BE2C (cell line): ENCODE measurements around the gene PRTFDC1.
"Not testable (repeated sequence)": the region's sequence is repeated elsewhere in the genome, so short reads cannot be mapped to it uniquely, and the experiment has no call there.

Experiments
- DNase-seq: peaks from one replicate; pipeline ENCODE4 v3.0.0-alpha.2; 2020
- H3K27me3 ChIP-seq: fragments of 250-450 bp; sonication (Bioruptor Pico); 2 replicates; pipeline ENCODE4 v1.5.1; 2020; ENCODE audit warnings: mild to moderate bottlenecking
- H3K36me3 ChIP-seq: fragments of 250-450 bp; sonication (Bioruptor Pico); 2 replicates; pipeline ENCODE4 v1.5.1; 2020; ENCODE audit warnings: mild to moderate bottlenecking
- H3K4me1 ChIP-seq: fragments of 250-450 bp; sonication (Bioruptor Pico); 2 replicates; pipeline ENCODE4 v1.5.1; 2020
- H3K4me3 ChIP-seq: 2 replicates; pipeline ENCODE4 v1.5.1; 2011; ENCODE audit warnings: low read depth, low read length
- H3K9me3 ChIP-seq: fragments of 250-450 bp; sonication (Bioruptor Pico); 2 replicates; pipeline ENCODE4 v1.5.1; 2020
- TF ChIP-seq, protein P1 (sequence below): IDR thresholded peaks from 2 replicates; pipeline ENCODE4 v1.5.1; 2012; ENCODE audit warnings: mild to moderate bottlenecking, low read depth, low read length

The PRTFDC1 gene

DNA sequence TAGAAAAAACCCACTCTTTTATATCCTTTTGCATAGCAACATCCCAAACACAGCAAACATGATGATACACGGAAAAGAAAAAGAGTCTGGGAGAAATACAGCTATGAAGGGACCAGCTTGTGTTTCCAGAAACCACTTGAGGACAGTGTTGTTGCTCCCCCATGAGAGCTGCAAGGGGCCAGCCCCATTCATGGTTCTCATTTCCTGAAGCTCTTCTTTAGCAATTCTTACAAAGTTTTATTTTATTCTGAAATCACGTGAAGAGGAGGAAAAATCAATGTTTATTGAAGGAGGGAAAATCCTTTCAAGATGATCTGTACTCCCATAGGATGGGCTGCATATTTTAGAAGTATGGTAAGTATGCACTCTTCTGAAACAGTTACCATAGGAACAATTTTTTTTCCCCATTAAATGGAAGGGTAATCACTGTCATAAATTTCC is 17.5 kb upstream of the PRTFDC1 start:
- H3K27me3 ChIP-seq, result no peaks in the 10 kb centered on the region
- H3K4me3 ChIP-seq, result no peak overlapping the region
- no peak for DNase-seq
- H3K36me3 ChIP-seq, result no peaks in the 10 kb centered on the region
- no peaks in the 10 kb centered on the region for H3K9me3 ChIP-seq
- H3K4me1 ChIP-seq, result no peaks in the 10 kb centered on the region
- TF ChIP-seq, protein P1, sequence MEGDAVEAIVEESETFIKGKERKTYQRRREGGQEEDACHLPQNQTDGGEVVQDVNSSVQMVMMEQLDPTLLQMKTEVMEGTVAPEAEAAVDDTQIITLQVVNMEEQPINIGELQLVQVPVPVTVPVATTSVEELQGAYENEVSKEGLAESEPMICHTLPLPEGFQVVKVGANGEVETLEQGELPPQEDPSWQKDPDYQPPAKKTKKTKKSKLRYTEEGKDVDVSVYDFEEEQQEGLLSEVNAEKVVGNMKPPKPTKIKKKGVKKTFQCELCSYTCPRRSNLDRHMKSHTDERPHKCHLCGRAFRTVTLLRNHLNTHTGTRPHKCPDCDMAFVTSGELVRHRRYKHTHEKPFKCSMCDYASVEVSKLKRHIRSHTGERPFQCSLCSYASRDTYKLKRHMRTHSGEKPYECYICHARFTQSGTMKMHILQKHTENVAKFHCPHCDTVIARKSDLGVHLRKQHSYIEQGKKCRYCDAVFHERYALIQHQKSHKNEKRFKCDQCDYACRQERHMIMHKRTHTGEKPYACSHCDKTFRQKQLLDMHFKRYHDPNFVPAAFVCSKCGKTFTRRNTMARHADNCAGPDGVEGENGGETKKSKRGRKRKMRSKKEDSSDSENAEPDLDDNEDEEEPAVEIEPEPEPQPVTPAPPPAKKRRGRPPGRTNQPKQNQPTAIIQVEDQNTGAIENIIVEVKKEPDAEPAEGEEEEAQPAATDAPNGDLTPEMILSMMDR, result no peak

DNA sequence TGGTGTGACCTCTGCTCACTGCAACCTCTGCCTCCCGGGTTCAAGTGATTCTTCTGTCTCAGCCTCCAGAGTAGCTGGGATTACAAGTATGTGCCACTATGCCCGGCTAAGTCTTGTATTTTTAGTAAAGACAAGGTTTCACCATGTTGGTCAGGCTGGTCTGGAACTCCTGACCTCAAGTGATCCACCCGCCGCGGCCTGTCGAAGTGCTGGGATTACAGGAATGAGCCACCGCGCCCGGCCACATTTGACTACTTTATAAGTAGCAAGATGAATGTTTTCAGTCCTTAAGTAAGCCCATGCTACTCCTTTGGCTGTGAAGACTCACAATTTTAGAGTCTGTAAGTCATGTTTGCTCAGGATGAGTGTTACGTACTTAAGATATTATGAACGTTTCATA is 16.5 kb upstream of the PRTFDC1 start:
- DNase-seq, H3K9me3 ChIP-seq, H3K4me3 ChIP-seq, H3K27me3 ChIP-seq, H3K36me3 ChIP-seq, H3K4me1 ChIP-seq: not testable (repeated sequence)

DNA sequence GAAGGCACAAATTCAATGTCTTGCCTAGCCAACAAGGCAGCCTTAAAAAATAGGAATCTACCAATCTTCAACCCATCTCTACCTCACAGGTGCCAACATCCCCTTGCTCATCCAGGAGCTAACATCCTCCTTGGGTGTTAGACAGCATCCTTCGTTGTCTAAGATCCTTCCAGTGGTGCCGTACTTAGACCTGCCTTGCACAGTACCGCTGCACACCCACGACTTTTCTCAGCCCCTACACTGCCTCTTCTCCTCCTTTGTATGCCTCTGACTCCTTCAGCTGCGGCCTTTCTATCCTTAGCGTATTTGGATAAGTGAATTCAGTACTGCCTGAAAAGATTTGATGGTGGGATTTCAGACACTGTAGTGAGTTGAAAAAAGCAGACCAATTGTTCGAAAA is 15.9 kb upstream of the PRTFDC1 start:
- no peak for DNase-seq
- no peaks in the 10 kb centered on the region for H3K36me3 ChIP-seq
- TF ChIP-seq, protein P1, result no peak

DNA sequence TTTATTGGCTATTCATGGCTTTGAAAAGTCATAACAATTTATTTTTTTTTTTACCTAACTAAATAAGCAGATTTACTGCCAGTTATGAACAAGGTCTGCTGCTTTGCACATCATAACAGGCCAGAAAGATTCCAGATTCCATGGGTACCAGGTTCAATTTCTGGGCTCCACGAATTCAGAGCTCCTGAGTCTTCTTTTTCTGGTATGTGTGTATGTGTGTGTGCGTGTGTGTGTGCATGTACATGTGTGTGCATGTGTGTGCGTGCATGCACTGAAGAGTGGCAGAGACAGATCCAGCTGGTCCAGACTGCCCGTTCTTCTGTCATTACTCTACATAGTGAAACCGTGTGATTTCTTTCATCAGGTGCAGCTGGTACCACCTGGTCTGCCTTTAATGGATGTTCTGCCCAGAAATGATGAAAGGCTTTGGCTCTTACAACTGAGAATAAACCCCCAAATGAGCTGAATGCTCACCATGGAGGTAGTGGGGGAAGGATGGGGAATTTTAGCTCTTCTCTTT is 14.6 kb upstream of the PRTFDC1 start:
- Histone ChIP-seq H3K9me3 (no peaks in the 10 kb centered on the region), H3K27me3 (no peaks in the 10 kb centered on the region), H3K4me3 (no peak overlapping the region), H3K4me1 (no peaks in the 10 kb centered on the region), H3K36me3 (no peaks in the 10 kb centered on the region)
- no peak for DNase-seq
- TF ChIP-seq, protein P1, result no peak

More for the DNA sequence above, 15.9 kb upstream of the PRTFDC1 start:
- Histone ChIP-seq H3K9me3 (no peaks in the 10 kb centered on the region), H3K4me3 (no peak overlapping the region), H3K4me1 (no peaks in the 10 kb centered on the region), H3K27me3 (no peaks in the 10 kb centered on the region)

DNA sequence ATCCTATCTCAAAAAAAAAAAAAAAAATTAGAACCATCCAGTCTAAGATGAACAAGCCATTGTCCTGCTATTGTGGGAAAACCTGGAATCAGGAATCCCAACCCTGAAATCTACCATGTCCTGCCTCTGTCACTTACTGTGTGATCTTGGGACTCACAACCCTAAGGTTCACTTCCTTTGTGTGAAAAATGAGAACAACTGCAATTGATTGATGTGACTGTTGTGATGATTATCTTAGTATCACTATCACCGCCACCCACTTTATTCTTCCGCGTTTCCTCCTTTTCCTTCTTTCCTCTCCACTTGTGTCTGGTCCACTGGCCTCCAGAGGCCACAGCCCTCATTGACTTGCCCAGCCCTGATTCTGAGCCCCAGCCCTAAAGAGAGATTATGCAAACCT is 12.6 kb upstream of the PRTFDC1 start:
- no peaks in the 10 kb centered on the region for H3K27me3 ChIP-seq
- H3K4me3 ChIP-seq, result no peak overlapping the region
- DNase-seq, result no peak
- H3K4me1 ChIP-seq, result no peaks in the 10 kb centered on the region
- H3K36me3 ChIP-seq, result no peaks in the 10 kb centered on the region
- TF ChIP-seq, protein P1, result no peak
- no peaks in the 10 kb centered on the region for H3K9me3 ChIP-seq

DNA sequence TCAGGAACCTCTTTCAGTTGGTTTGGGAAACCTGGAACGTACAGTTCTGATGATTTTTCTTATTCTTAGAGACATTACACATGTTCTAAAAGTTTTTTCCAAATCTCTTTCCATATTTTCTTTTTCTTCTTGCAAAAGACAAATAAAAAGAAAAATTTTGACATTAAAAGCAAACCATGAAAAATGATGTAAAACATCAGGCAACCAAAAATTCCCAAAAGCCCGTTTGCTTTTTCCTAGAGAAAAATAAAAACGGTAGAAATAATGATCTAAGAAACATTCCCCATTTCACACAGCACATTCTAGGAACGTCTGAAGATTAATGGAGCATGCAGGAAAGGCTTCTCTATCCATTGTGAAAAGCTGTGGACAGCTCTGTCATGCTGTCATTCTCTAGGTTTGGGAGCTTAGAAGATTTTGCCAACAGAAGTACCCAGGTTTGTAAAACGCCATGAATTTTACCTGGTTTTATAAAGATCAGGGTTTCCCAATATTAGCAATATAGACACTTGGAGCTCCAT is 11.2 kb upstream of the PRTFDC1 start:
- Histone ChIP-seq H3K27me3 (no peaks in the 10 kb centered on the region), H3K4me3 (no peak overlapping the region), H3K4me1 (no peaks in the 10 kb centered on the region), H3K9me3 (no peaks in the 10 kb centered on the region), H3K36me3 (no peaks in the 10 kb centered on the region)
- no peak for DNase-seq
- TF ChIP-seq, protein P1, result no peak
